SU-DHL-6 (cell line): Measurements from ENCODE around the gene INTS11.
A peak's percentile ranks its signal among the peaks of the same experiment; 100 is the strongest.

Experiments
- H2AFZ ChIP-seq: fragments of 200-600 bp; sonication (generic); 2 replicates; pipeline ENCODE4 v1.6.1; 2014; ENCODE audit warnings: low read depth, mild to moderate bottlenecking, moderate library complexity, mixed read lengths, antibody characterized with exemption, low read length; ENCODE audit not compliant: severe bottlenecking
- H3F3A ChIP-seq: fragments of 200-600 bp; shearing (Covaris generic); 2 replicates; pipeline ENCODE4 v1.6.0; 2016; ENCODE audit warnings: antibody characterized with exemption, mild to moderate bottlenecking; ENCODE audit not compliant: insufficient read depth
- H3K27ac ChIP-seq: fragments of 200-600 bp; sonication (generic); 2 replicates; pipeline ENCODE4 v1.5.1; 2016; ENCODE audit warnings: low read depth, mild to moderate bottlenecking, low read length, moderate library complexity, mixed read lengths
- H3K27me3 ChIP-seq: fragments of 200-600 bp; sonication (generic), shearing (Covaris generic); 2 replicates; pipeline ENCODE4 v1.6.0; 2014; ENCODE audit warnings: mild to moderate bottlenecking, low read length
- H3K36me3 ChIP-seq: fragments of 200-600 bp; sonication (generic); 2 replicates; pipeline ENCODE4 v1.6.1; 2014; ENCODE audit warnings: mild to moderate bottlenecking, low read length, mixed read lengths
- H3K4me2 ChIP-seq: fragments of 300-600, 200-600 bp; shearing (Covaris generic), sonication (generic); 2 replicates; pipeline ENCODE4 v1.6.0; 2014; ENCODE audit warnings: low read length, low read depth, mild to moderate bottlenecking; ENCODE audit not compliant: poor library complexity, severe bottlenecking
- H3K4me3 ChIP-seq: fragments of 200-600 bp; sonication (generic); 2 replicates; pipeline ENCODE4 v1.5.1; 2014; ENCODE audit warnings: antibody characterized with exemption, low read length, mild to moderate bottlenecking, mixed read lengths; ENCODE audit not compliant: insufficient read depth, poor library complexity, severe bottlenecking
- H3K79me2 ChIP-seq: fragments of 200-600 bp; sonication (generic); 2 replicates; pipeline ENCODE4 v1.6.1; 2014; ENCODE audit warnings: mild to moderate bottlenecking, low read length, moderate library complexity; ENCODE audit not compliant: insufficient read depth
- H3K9ac ChIP-seq: fragments of 200-600 bp; sonication (generic); 2 replicates; pipeline ENCODE4 v1.7.0; 2014; ENCODE audit warnings: mild to moderate bottlenecking, low read length
- H3K9me2 ChIP-seq: fragments of 200-600 bp; sonication (generic); replicated peaks from 2 replicates; pipeline ENCODE4 v1.6.1; 2014; ENCODE audit warnings: low read length; ENCODE audit not compliant: insufficient read depth
- H3K9me3 ChIP-seq: fragments of 200-600 bp; sonication (generic); 2 replicates; pipeline ENCODE4 v1.6.1; 2014; ENCODE audit warnings: low read length, mixed read lengths; ENCODE audit not compliant: insufficient read depth
- H4K20me1 ChIP-seq: fragments of 200-600 bp; sonication (generic); 2 replicates; pipeline ENCODE4 v1.6.1; 2014; ENCODE audit warnings: low read depth, mild to moderate bottlenecking, antibody characterized with exemption, low read length, moderate library complexity, mixed read lengths
- EZH2phosphoT487 ChIP-seq: fragments of 200-600 bp; sonication (generic), shearing (Covaris generic); conservative IDR thresholded peaks from 2 replicates; pipeline ENCODE4 v1.6.1; 2018; ENCODE audit warnings: mild to moderate bottlenecking, antibody characterized with exemption, low read length, moderate library complexity, mixed read lengths
- TF ChIP-seq, protein P1 (sequence below): fragments of 200-600 bp; sonication (generic); IDR thresholded peaks from one replicate; pipeline ENCODE4 v1.5.1; 2017; ENCODE audit warnings: antibody characterized with exemption, mild to moderate bottlenecking, low read length, moderate library complexity; ENCODE audit not compliant: insufficient read depth, poor library complexity, severe bottlenecking

Gene INTS11

DNA sequence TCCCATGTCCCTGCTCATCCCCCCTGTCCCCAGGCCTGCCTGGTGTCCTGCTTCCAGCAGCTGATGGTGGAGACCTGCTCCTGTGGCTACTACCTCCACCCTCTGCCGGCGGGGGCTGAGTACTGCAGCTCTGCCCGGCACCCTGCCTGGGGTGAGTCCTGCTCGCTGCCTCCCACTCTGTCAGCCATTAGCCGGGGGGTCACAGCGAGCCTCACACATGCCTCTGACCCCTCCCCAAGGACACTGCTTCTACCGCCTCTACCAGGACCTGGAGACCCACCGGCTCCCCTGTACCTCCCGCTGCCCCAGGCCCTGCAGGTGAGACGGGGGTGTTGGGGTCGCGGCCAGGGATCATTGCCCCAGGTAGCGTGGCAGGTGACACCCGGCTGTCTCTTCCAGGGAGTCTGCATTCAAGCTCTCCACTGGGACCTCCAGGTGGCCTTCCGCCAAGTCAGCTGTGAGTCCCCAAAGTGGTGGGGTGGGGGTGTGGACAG, 34.2 kb downstream of the INTS11 start:
- Histone ChIP-seq H3K27me3 (no peaks in the 10 kb centered on the region), H3K27ac (no peak overlapping the region), H3K9me2 (no peaks in the 10 kb centered on the region), H2AFZ (no peak overlapping the region), H3K4me3 (no peak overlapping the region), H4K20me1 (no peaks in the 10 kb centered on the region), H3K36me3 (no peaks in the 10 kb centered on the region), H3K4me2 (no peak overlapping the region), H3K9ac (no peak overlapping the region), H3F3A (no peaks in the 10 kb centered on the region), H3K9me3 (no peaks in the 10 kb centered on the region), H3K79me2 (no peaks in the 10 kb centered on the region)
- no peak for TF ChIP-seq EZH2phosphoT487
- TF ChIP-seq, protein P1, sequence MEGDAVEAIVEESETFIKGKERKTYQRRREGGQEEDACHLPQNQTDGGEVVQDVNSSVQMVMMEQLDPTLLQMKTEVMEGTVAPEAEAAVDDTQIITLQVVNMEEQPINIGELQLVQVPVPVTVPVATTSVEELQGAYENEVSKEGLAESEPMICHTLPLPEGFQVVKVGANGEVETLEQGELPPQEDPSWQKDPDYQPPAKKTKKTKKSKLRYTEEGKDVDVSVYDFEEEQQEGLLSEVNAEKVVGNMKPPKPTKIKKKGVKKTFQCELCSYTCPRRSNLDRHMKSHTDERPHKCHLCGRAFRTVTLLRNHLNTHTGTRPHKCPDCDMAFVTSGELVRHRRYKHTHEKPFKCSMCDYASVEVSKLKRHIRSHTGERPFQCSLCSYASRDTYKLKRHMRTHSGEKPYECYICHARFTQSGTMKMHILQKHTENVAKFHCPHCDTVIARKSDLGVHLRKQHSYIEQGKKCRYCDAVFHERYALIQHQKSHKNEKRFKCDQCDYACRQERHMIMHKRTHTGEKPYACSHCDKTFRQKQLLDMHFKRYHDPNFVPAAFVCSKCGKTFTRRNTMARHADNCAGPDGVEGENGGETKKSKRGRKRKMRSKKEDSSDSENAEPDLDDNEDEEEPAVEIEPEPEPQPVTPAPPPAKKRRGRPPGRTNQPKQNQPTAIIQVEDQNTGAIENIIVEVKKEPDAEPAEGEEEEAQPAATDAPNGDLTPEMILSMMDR: peak; percentile 25

DNA sequence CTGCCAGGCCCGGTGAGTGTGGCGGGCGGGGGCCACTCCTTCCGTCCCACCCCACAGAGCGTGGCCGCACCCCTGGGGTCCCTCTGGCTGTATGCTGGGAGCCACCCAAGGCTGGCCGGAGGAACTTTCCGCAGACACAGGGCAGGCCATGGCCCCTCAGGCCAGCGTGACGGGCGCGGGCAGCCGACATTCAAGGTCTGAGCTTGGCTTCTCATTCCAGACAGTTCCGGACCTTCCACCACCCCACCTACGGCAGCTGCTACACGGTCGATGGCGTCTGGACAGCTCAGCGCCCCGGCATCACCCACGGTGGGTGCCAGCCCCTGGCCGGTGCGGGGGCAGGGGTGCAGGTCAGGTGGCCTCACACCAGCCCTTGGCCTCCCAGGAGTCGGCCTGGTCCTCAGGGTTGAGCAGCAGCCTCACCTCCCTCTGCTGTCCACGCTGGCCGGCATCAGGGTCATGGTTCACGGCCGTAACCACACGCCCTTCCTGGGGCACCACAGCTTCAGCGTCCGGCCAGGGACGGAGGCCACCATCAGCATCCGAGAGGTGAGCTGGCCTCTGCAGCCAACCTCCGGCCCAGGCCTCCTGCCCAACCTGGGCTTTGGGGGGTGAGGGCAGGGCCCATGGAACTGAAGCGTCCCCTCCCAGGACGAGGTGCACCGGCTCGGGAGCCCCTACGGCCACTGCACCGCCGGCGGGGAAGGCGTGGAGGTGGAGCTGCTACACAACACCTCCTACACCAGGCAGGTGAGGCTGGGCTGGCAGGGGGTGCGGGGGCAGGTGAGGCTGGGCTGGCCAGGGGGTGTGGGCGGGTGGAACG, 37.0 kb downstream of the INTS11 start:
- H3F3A ChIP-seq: no peaks in the 10 kb centered on the region
- no peak overlapping the region for H3K4me2 ChIP-seq
- H3K79me2 ChIP-seq: no peaks in the 10 kb centered on the region
- no peaks in the 10 kb centered on the region for H3K9me2 ChIP-seq
- no peak overlapping the region for H3K9ac ChIP-seq
- no peak overlapping the region for H3K27ac ChIP-seq
- no peaks in the 10 kb centered on the region for H3K36me3 ChIP-seq
- no peak overlapping the region for H2AFZ ChIP-seq
- no peaks in the 10 kb centered on the region for H4K20me1 ChIP-seq
- no peak overlapping the region for H3K4me3 ChIP-seq
- H3K27me3 ChIP-seq: no peaks in the 10 kb centered on the region
- TF ChIP-seq, protein P1: no peak
- TF ChIP-seq EZH2phosphoT487: no peak
- no peaks in the 10 kb centered on the region for H3K9me3 ChIP-seq

DNA sequence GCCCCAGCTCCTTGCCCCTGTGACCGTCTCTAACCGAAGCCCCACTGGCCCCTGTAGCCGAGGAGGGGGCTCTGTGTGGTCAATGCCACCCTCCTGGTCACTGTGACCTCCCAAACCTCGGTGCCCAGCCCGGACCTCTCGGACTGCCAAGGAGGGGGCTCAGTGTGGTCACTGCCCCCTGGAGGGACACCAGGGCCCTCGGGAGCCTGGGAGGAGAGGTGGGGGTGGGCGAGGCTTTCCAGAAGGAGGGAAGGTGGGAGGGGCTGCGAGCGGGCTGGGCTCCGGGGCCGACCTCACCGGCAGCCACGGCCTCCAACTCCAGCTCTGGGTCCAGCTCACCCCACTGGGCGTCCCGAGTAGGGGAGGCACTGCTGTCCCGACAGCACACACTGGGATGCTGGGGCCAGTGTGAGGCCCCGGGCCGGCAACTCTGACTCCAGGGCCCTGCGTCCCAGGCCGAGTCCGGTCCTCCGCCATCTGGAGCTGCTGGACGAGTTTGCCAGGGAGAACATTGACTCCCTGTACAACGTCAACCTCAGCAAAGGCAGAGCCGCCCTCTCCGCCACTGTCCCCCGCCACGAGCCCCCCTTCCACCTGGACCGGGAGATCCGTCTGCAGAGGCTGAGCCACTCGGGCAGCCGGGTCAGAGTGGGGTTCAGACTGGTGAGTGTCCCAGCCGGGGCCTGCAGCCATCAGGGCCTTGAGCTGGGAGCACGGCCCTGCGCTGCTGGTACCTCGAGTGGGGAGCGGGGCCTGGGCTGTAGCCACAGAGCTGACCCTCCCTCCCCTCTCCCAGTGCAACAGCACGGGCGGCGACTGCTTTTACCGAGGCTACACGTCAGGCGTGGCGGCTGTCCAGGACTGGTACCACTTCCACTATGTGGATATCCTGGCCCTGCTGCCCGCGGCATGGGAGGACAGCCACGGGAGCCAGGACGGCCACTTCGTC, 37.9 kb downstream of the INTS11 start:
- Histone ChIP-seq H3K79me2 (no peaks in the 10 kb centered on the region), H2AFZ (no peak overlapping the region)
- TF ChIP-seq, protein P1: no peak
- no peak for TF ChIP-seq EZH2phosphoT487

More for the DNA sequence above, 37.9 kb downstream of the INTS11 start:
- Histone ChIP-seq H3K27me3 (no peaks in the 10 kb centered on the region), H3K27ac (no peak overlapping the region), H4K20me1 (no peaks in the 10 kb centered on the region), H3K9ac (no peak overlapping the region), H3K9me3 (no peaks in the 10 kb centered on the region), H3K4me2 (no peak overlapping the region), H3K9me2 (no peaks in the 10 kb centered on the region), H3K4me3 (no peak overlapping the region), H3F3A (no peaks in the 10 kb centered on the region), H3K36me3 (no peaks in the 10 kb centered on the region)
